Caco-2 (cell line): Measurements from ENCODE around the gene CACNA1I. TPM values are rescaled to one million over a fixed set of nuclear protein-coding genes. Genes with fewer than 3 reads are reported as not detected.

Source experiments
- BruUV-seq: library from RNA; stranded (reverse); fragments of 400-500 nt; replicated peaks from 2 replicates; lab custom pipeline; 2021; lab: Mats Ljungman, UMichigan
- CTCF ChIA-PET: fragments of 300-600 bp; sonication (Branson Sonifier 250); formaldehyde crosslinking; loops from one replicate; lab custom pipeline; 2022; ENCODE audit warnings: antibody characterized with exemption; lab: Charles Lee
- POLR2A ChIA-PET: fragments of 300-600 bp; sonication (Branson Sonifier 250); formaldehyde crosslinking; loops from one replicate; lab custom pipeline; 2022; ENCODE audit warnings: antibody characterized with exemption; lab: Charles Lee
- DNase-seq, 2 experiments: peaks; one replicate each; pipeline versions ENCODE4 v3.0.0 to v3.0.0-alpha.2; 2020 to 2022
- H3K27me3 ChIP-seq: replicated peaks from 2 replicates; pipeline ENCODE4 v1.6.0; 2011; ENCODE audit warnings: low read length; ENCODE audit not compliant: control insufficient read depth, insufficient read depth
- H3K36me3 ChIP-seq: 2 replicates; pipeline ENCODE4 v1.5.1; 2011; ENCODE audit warnings: low read length; ENCODE audit not compliant: control insufficient read depth, insufficient read depth
- H3K4me1 ChIP-seq: fragments of 250-450 bp; sonication (Bioruptor Pico); 2 replicates; pipeline ENCODE4 v1.5.1; 2020; ENCODE audit warnings: mild to moderate bottlenecking
- H3K4me3 ChIP-seq: 2 replicates; pipeline ENCODE4 v1.5.1; 2011; ENCODE audit warnings: low read depth, mild to moderate bottlenecking, control low read depth, low read length
- H3K9me3 ChIP-seq: fragments of 250-450 bp; sonication (Bioruptor Pico); 2 replicates; pipeline ENCODE4 v1.5.1; 2020; ENCODE audit warnings: mild to moderate bottlenecking, moderate library complexity
- H3K27ac Mint-ChIP-seq: one replicate; pipeline ENCODE4 v1.8.0; 2022; ENCODE audit warnings: mixed read lengths; ENCODE audit not compliant: unreplicated experiment
- H3K27me3 Mint-ChIP-seq: one replicate; pipeline ENCODE4 v1.8.0; 2022; ENCODE audit warnings: mixed read lengths; ENCODE audit not compliant: insufficient read depth, unreplicated experiment
- H3K36me3 Mint-ChIP-seq: one replicate; pipeline ENCODE4 v1.8.0; 2022; ENCODE audit warnings: mild to moderate bottlenecking, mixed read lengths; ENCODE audit not compliant: insufficient read depth, unreplicated experiment
- H3K4me1 Mint-ChIP-seq: one replicate; pipeline ENCODE4 v1.8.0; 2022; ENCODE audit warnings: low read depth, mixed read lengths; ENCODE audit not compliant: unreplicated experiment
- H3K4me3 Mint-ChIP-seq: one replicate; pipeline ENCODE4 v1.8.0; 2022; ENCODE audit warnings: mild to moderate bottlenecking, moderate library complexity, mixed read lengths; ENCODE audit not compliant: unreplicated experiment
- H3K9me3 Mint-ChIP-seq: one replicate; pipeline ENCODE4 v1.8.0; 2022; ENCODE audit warnings: mixed read lengths; ENCODE audit not compliant: unreplicated experiment
- CTCF ChIP-seq, 2 experiments: fragments of 200-600 bp in 1 of 2; IDR thresholded peaks; 1 replicate in 1 of 2; 2 replicates in 1 of 2; pipeline versions ENCODE4 v1.5.1 to v1.8.0; 2011 to 2022; ENCODE audit warnings: antibody characterized with exemption in 1 of 2, control low read depth in 1 of 2, inconsistent platforms in 1 of 2, low read depth in 1 of 2, low read length in 1 of 2, mild to moderate bottlenecking in 1 of 2, moderate library complexity in 1 of 2; ENCODE audit not compliant: insufficient read depth in 1 of 2, severe bottlenecking in 1 of 2, unreplicated experiment in 1 of 2
- intact Hi-C: fragments of 100-400 bp; cut with micrococcal nuclease; formaldehyde crosslinking; loops from one replicate; pipeline ENCODE4 v1.10.0; 2022; ENCODE audit not compliant: unreplicated experiment
- total RNA-seq: library from RNA; stranded (reverse); gene quantifications from 2 replicates; pipeline ENCODE4 v1.2.3, GENCODE V29; 2022

CACNA1I gene
- total RNA-seq, 1 experiment from 2014 or later: not detected

GRCh38 chr22:39589875-39590274, 19.3 kb downstream of the CACNA1I start:
- H3K4me1 ChIP-seq: peaks cover 5% of the 10 kb centered on the region
- Mint-ChIP-seq H3K9me3 (no peaks in the 10 kb centered on the region), H3K27ac (no peak overlapping the region), H3K4me3 (no peak overlapping the region), H3K36me3 (no peaks in the 10 kb centered on the region), H3K4me1 (no peaks in the 10 kb centered on the region), H3K27me3 (peaks cover 2% of the 10 kb centered on the region)
- H3K36me3 ChIP-seq: no peaks in the 10 kb centered on the region
- CTCF ChIA-PET: no interaction called here
- H3K9me3 ChIP-seq: no peaks in the 10 kb centered on the region
- POLR2A ChIA-PET: no interaction called here
- TF ChIP-seq CTCF (IDR thresholded peaks at IDR 0.05; ENCODE audit: insufficient read depth in 1 of 2, low read depth in 1 of 2, low read length in 1 of 2, severe bottlenecking in 1 of 2, unreplicated experiment in 1 of 2): no peak
- no TSS peak for BruUV-seq
- no peaks in the 10 kb centered on the region for H3K27me3 ChIP-seq
- intact Hi-C loops: no loop called here
- H3K4me3 ChIP-seq: no peak overlapping the region
- no peak for DNase-seq

GRCh38 chr22:39592081-39593065, 21.8 kb downstream of the CACNA1I start:
- ChIA-PET POLR2A (interaction anchor here (0.5 kb wide), 1 partner anchor 76 kb away, joined by 3 read pairs; no protein-coding TSS in a partner anchor), CTCF (no interaction called here)
- intact Hi-C loops: no loop called here
- no peaks in the 10 kb centered on the region for H3K36me3 ChIP-seq
- no TSS peak for BruUV-seq
- no peak overlapping the region for H3K4me3 ChIP-seq
- no peak for DNase-seq
- H3K9me3 Mint-ChIP-seq: no peaks in the 10 kb centered on the region
- H3K4me1 ChIP-seq: peaks cover 5% of the 10 kb centered on the region
- H3K36me3 Mint-ChIP-seq: no peaks in the 10 kb centered on the region
- H3K27ac Mint-ChIP-seq: no peak overlapping the region
- H3K27me3 ChIP-seq: no peaks in the 10 kb centered on the region
- H3K4me3 Mint-ChIP-seq: no peak overlapping the region
- no peaks in the 10 kb centered on the region for H3K9me3 ChIP-seq
- H3K27me3 Mint-ChIP-seq: peaks cover 2% of the 10 kb centered on the region
- TF ChIP-seq CTCF (IDR thresholded peaks at IDR 0.05; ENCODE audit: insufficient read depth in 1 of 2, low read depth in 1 of 2, low read length in 1 of 2, severe bottlenecking in 1 of 2, unreplicated experiment in 1 of 2): no peak
- no peaks in the 10 kb centered on the region for H3K4me1 Mint-ChIP-seq

- H3K9me3 ChIP-seq: no peaks in the 10 kb centered on the region
- Mint-ChIP-seq H3K4me1 (peaks cover 2% of the 10 kb centered on the region), H3K27me3 (peaks cover 2% of the 10 kb centered on the region), H3K27ac (no peak overlapping the region), H3K9me3 (no peaks in the 10 kb centered on the region), H3K4me3 (no peak overlapping the region), H3K36me3 (no peaks in the 10 kb centered on the region)
- no peak for TF ChIP-seq CTCF (IDR thresholded peaks at IDR 0.05; ENCODE audit: insufficient read depth in 1 of 2, low read depth in 1 of 2, low read length in 1 of 2, severe bottlenecking in 1 of 2, unreplicated experiment in 1 of 2)
- POLR2A ChIA-PET: no interaction called here
- H3K27me3 ChIP-seq: no peaks in the 10 kb centered on the region
- no peak for DNase-seq
- BruUV-seq: no TSS peak
- no peaks in the 10 kb centered on the region for H3K36me3 ChIP-seq
- no peak overlapping the region for H3K4me3 ChIP-seq
- H3K4me1 ChIP-seq: peaks cover 8% of the 10 kb centered on the region
- CTCF ChIA-PET: no interaction called here
- intact Hi-C loops: no loop called here
Observed at GRCh38 chr22:39593066-39593930, 22.7 kb downstream of the CACNA1I start.
